PC-3 (cell line): ENCODE results near the gene CHST9. TPM values are rescaled to one million over a fixed set of nuclear protein-coding genes. Genes with fewer than 3 reads are reported as not detected.
A peak's percentile ranks its signal among the peaks of the same experiment; 100 is the strongest.

Experiments
- ATAC-seq: fragments of 200-7000 bp; cut with Tn5 transposase; 2 replicates; pipeline ENCODE4 v1.9.1; 2020; ENCODE audit warnings: mild to moderate bottlenecking, moderate library complexity
- BruUV-seq: library from RNA; stranded (reverse); fragments of 400-500 nt; replicated peaks from 2 replicates; lab custom pipeline; 2021; lab: Mats Ljungman, UMichigan
- CTCF ChIA-PET: fragments of 300-600 bp; sonication (Branson Sonifier 250); formaldehyde crosslinking; loops from one replicate; lab custom pipeline; 2022; ENCODE audit warnings: antibody characterized with exemption; lab: Charles Lee
- POLR2A ChIA-PET: fragments of 300-600 bp; sonication (Branson Sonifier 250); formaldehyde crosslinking; loops from one replicate; lab custom pipeline; 2022; ENCODE audit warnings: antibody characterized with exemption; ENCODE audit not compliant: unreplicated experiment; lab: Charles Lee
- DNase-seq: peaks from one replicate; pipeline ENCODE4 v3.0.0-alpha.2; 2015
- H2AFZ ChIP-seq: fragments of 300-600 bp; sonication (generic); 2 replicates; pipeline ENCODE4 v1.6.0; 2016; ENCODE audit warnings: antibody characterized with exemption, low read length
- H3F3A ChIP-seq: fragments of 300-600 bp; sonication (generic); one replicate; pipeline ENCODE4 v1.6.0; 2017; ENCODE audit warnings: antibody characterized with exemption, low read length, control low read depth, mild to moderate bottlenecking; ENCODE audit not compliant: unreplicated experiment
- H3K27ac ChIP-seq: fragments of 300-600 bp; sonication (generic); 2 replicates; pipeline ENCODE4 v1.5.1; 2016; ENCODE audit warnings: mild to moderate bottlenecking, low read length
- H3K27me3 ChIP-seq: fragments of 300-600 bp; sonication (generic); 2 replicates; pipeline ENCODE4 v1.6.1; 2016; ENCODE audit warnings: low read length, mixed read lengths
- H3K36me3 ChIP-seq: fragments of 300-600 bp; sonication (generic); 2 replicates; pipeline ENCODE4 v1.6.1; 2016; ENCODE audit warnings: low read depth, mixed run types, low read length, mixed read lengths
- H3K4me1 ChIP-seq: fragments of 300-600 bp; sonication (generic); 2 replicates; pipeline ENCODE4 v1.5.1; 2016; ENCODE audit warnings: low read length; ENCODE audit not compliant: insufficient read depth
- H3K4me2 ChIP-seq: fragments of 300-600 bp; sonication (generic); 2 replicates; pipeline ENCODE4 v1.6.0; 2016; ENCODE audit warnings: low read length
- H3K4me3 ChIP-seq: fragments of 300-600 bp; sonication (generic); 2 replicates; pipeline ENCODE4 v1.5.1; 2016; ENCODE audit warnings: mild to moderate bottlenecking, low read length, mixed read lengths
- H3K79me2 ChIP-seq: fragments of 300-600 bp; sonication (generic); 2 replicates; pipeline ENCODE4 v1.6.1; 2017; ENCODE audit warnings: low read length, mixed read lengths
- H3K9ac ChIP-seq: fragments of 300-600 bp; sonication (generic); 2 replicates; pipeline ENCODE4 v1.6.0; 2016; ENCODE audit warnings: mild to moderate bottlenecking, low read length
- H3K9me2 ChIP-seq: fragments of 300-600 bp; sonication (generic); replicated peaks from 2 replicates; pipeline ENCODE4 v1.6.1; 2016; ENCODE audit warnings: mixed run types, low read length, mixed read lengths
- H3K9me3 ChIP-seq: fragments of 300-600 bp; sonication (generic); 2 replicates; pipeline ENCODE4 v1.6.1; 2016; ENCODE audit warnings: low read length, mixed read lengths
- H4K20me1 ChIP-seq: fragments of 300-600 bp; sonication (generic); 2 replicates; pipeline ENCODE4 v1.6.1; 2016; ENCODE audit warnings: low read length, mixed read lengths
- EZH2 ChIP-seq: fragments of 300-600 bp; sonication (generic); IDR thresholded peaks from one replicate; pipeline ENCODE4 v1.6.1; 2017; ENCODE audit warnings: antibody characterized with exemption, mild to moderate bottlenecking, low read length; ENCODE audit not compliant: unreplicated experiment
- EZH2phosphoT487 ChIP-seq: fragments of 300-600 bp; sonication (generic); IDR thresholded peaks from 2 replicates; pipeline ENCODE4 v1.6.1; 2018; ENCODE audit warnings: mild to moderate bottlenecking, antibody characterized with exemption, low read length, borderline replicate concordance
- intact Hi-C: fragments of 100-400 bp; cut with micrococcal nuclease; formaldehyde crosslinking; loops from 2 replicates; pipeline ENCODE4 v1.9.0; 2023
- total RNA-seq: library from RNA; depleted of rRNA; stranded (reverse); fragments of >200 nt; gene quantifications from 2 replicates; pipeline ENCODE4 v1.2.3, GENCODE V29; 2014
- TF ChIP-seq, protein P1 (sequence below): fragments of 300-600 bp; sonication (generic); conservative IDR thresholded peaks from 2 replicates; pipeline ENCODE4 v1.5.1; 2017; ENCODE audit warnings: antibody characterized with exemption, low read depth, mild to moderate bottlenecking, low read length

Gene CHST9
- total RNA-seq, 1 experiment from 2014 or later = not detected

DNA sequence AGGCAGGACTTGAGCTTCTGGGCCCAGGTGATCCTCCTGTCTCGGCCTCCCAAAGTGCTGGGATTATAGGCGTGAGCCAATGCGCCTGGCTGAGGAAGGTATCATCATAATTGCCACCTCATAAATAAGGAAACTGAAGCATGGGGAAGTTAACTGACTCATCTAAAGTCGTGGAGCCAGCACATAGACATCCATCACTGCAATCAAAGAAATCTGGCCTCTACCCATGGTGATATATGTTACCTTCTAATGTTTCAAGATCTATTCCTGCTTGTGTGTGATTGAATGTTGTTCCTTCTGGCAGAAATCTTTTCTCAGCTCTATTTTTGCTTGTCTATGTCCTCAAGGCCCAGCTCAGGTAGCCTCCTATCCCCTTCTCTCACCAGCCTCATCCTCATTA lies 214.5 kb downstream of the CHST9 start:
- H3K4me3 ChIP-seq = no peak overlapping the region
- no peak overlapping the region for H3K4me2 ChIP-seq
- H3K27ac ChIP-seq = no peak overlapping the region
- no peaks in the 10 kb centered on the region for H3K9me2 ChIP-seq
- no peak for DNase-seq
- no peak overlapping the region for H3K9ac ChIP-seq
- ChIA-PET CTCF (no interaction called here), POLR2A (no interaction called here)
- H3K27me3 ChIP-seq = peaks cover 5% of the 10 kb centered on the region; the same call in 1 of the 2 replicates
- no TSS peak for BruUV-seq
- H2AFZ ChIP-seq = no peak overlapping the region
- no peaks in the 10 kb centered on the region for H3K79me2 ChIP-seq
- no peaks in the 10 kb centered on the region for H3F3A ChIP-seq
- TF ChIP-seq, protein P1, sequence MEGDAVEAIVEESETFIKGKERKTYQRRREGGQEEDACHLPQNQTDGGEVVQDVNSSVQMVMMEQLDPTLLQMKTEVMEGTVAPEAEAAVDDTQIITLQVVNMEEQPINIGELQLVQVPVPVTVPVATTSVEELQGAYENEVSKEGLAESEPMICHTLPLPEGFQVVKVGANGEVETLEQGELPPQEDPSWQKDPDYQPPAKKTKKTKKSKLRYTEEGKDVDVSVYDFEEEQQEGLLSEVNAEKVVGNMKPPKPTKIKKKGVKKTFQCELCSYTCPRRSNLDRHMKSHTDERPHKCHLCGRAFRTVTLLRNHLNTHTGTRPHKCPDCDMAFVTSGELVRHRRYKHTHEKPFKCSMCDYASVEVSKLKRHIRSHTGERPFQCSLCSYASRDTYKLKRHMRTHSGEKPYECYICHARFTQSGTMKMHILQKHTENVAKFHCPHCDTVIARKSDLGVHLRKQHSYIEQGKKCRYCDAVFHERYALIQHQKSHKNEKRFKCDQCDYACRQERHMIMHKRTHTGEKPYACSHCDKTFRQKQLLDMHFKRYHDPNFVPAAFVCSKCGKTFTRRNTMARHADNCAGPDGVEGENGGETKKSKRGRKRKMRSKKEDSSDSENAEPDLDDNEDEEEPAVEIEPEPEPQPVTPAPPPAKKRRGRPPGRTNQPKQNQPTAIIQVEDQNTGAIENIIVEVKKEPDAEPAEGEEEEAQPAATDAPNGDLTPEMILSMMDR = no peak
- TF ChIP-seq EZH2phosphoT487 = no peak
- no peak for TF ChIP-seq EZH2
- no peak for ATAC-seq
- no peaks in the 10 kb centered on the region for H3K4me1 ChIP-seq
- H4K20me1 ChIP-seq = no peaks in the 10 kb centered on the region
- intact Hi-C loops = no loop called here
- no peaks in the 10 kb centered on the region for H3K36me3 ChIP-seq
- H3K9me3 ChIP-seq = no peaks in the 10 kb centered on the region

DNA sequence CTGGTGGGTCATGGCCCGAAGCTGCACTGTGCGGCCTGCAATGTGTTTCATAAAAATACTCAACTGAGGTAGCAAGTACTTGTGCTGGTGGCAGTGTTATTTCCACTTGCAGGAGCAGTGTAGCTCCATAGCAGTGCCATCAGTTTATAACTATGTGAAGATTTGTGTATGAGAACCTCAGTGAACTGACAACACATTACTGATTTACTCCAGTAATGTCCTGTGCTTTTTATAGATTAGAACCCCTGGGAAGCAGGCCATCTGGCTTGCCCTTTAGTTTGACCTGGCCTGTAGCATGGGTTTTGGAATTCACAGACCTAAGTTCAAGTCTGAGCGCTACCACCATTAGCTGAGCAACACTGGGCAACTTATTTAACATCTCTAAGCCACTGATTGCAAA lies 219.9 kb downstream of the CHST9 start:
- no peaks in the 10 kb centered on the region for H3K4me1 ChIP-seq
- intact Hi-C loops = loop anchor here (10.0 kb wide), 2 partner anchors 310 to 580 kb away; no protein-coding TSS in a partner anchor

DNA sequence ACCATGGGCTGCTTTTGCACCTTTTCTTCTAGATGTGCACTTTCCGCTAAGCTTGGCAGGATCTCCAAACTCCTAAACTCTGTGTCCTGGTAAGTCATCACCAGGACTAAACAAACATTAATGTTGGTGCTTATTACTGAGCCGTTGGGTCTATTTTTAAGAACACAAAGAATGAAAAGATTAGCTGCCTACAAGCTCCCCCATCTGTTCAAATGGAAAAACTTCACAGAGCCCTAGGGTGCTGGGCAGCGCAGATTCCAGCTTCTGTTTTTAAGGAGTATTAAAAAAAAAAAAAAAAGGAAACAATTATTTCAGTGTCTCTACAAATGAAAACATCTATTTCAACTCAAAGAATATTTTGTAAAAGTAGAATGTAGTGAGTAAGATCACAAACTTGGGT lies 221.8 kb downstream of the CHST9 start:
- H3K27me3 ChIP-seq = peaks cover 11% of the 10 kb centered on the region; the same call in 1 of the 2 replicates
- H3K79me2 ChIP-seq = no peaks in the 10 kb centered on the region
- ATAC-seq (peak; percentile 75), DNase-seq (peak; percentile 37)
- no peaks in the 10 kb centered on the region for H3K4me1 ChIP-seq
- POLR2A ChIA-PET = no interaction called here
- no peak overlapping the region for H3K4me2 ChIP-seq
- H3K9me2 ChIP-seq = no peaks in the 10 kb centered on the region
- no peak overlapping the region for H2AFZ ChIP-seq
- no peak overlapping the region for H3K9ac ChIP-seq
- H4K20me1 ChIP-seq = no peaks in the 10 kb centered on the region
- no peaks in the 10 kb centered on the region for H3K9me3 ChIP-seq
- CTCF ChIA-PET = interaction anchor here (0.7 to 0.9 kb wide), 2 partner anchors 342 to 556 kb away, joined by 7 to 12 read pairs; no protein-coding TSS in a partner anchor
- no peak overlapping the region for H3K27ac ChIP-seq
- H3K36me3 ChIP-seq = no peaks in the 10 kb centered on the region
- BruUV-seq = no TSS peak
- H3K4me3 ChIP-seq = no peak overlapping the region
- intact Hi-C loops = loop anchor here (1.0 to 10.0 kb wide), 4 partner anchors 150 to 578 kb away; no protein-coding TSS in a partner anchor
- no peaks in the 10 kb centered on the region for H3F3A ChIP-seq
- TF ChIP-seq, protein P1 = peak; percentile 50
- TF ChIP-seq EZH2 (no peak), EZH2phosphoT487 (no peak)

More for the DNA sequence above, 219.9 kb downstream of the CHST9 start:
- Histone ChIP-seq H3K27me3 (peaks cover 14% of the 10 kb centered on the region; the same call in 1 of the 2 replicates), H4K20me1 (no peaks in the 10 kb centered on the region), H3K9me2 (no peaks in the 10 kb centered on the region), H3K4me2 (no peak overlapping the region), H3K9ac (no peak overlapping the region), H3K4me3 (no peak overlapping the region), H3K27ac (no peak overlapping the region), H3K36me3 (no peaks in the 10 kb centered on the region), H2AFZ (no peak overlapping the region), H3F3A (no peaks in the 10 kb centered on the region), H3K79me2 (no peaks in the 10 kb centered on the region), H3K9me3 (no peaks in the 10 kb centered on the region)
- TF ChIP-seq, protein P1 = no peak
- TF ChIP-seq EZH2 (no peak), EZH2phosphoT487 (no peak)
- ATAC-seq (no peak), DNase-seq (no peak)
- no TSS peak for BruUV-seq
- CTCF ChIA-PET = no interaction called here
- POLR2A ChIA-PET = interaction anchor here (0.6 kb wide), 1 partner anchor 883 kb away, joined by 3 read pairs; no protein-coding TSS in a partner anchor
